Liver (tissue), 9 donors: ENCODE data around the gene FARP1. TPM values are rescaled to one million over a fixed set of nuclear protein-coding genes. Genes with fewer than 3 reads are reported as not detected.

Source experiments
- DNase-seq: peaks from one replicate; pipeline ENCODE4 v3.0.0-alpha.2; 2017; ENCODE audit warnings: low spot score
- H3K27ac ChIP-seq, 2 donors: one replicate each; pipeline ENCODE4 v1.7.0; 2013; ENCODE audit warnings: inconsistent platforms in 2 of 2, low read length in 2 of 2, control low read depth in 1 of 2, low read depth in 1 of 2, mild to moderate bottlenecking in 1 of 2
- H3K27me3 ChIP-seq, 4 donors: one replicate each; pipeline versions ENCODE4 v1.6.1 to v1.7.0; 2013; ENCODE audit warnings: low read length in 3 of 4, inconsistent platforms in 1 of 4, mild to moderate bottlenecking in 1 of 4, moderate library complexity in 1 of 4; ENCODE audit not compliant: control insufficient read depth in 4 of 4, insufficient read depth in 4 of 4
- H3K36me3 ChIP-seq, 4 donors: one replicate each; pipeline versions ENCODE4 v1.6.1 to v1.7.0; 2013; ENCODE audit warnings: low read length in 3 of 4, mild to moderate bottlenecking in 3 of 4, low read depth in 1 of 4, moderate library complexity in 1 of 4; ENCODE audit not compliant: control insufficient read depth in 4 of 4, insufficient read depth in 3 of 4
- H3K4me1 ChIP-seq, 4 donors: one replicate each; pipeline versions ENCODE4 v1.6.1 to v1.7.0; 2013; ENCODE audit warnings: low read length in 3 of 4, mild to moderate bottlenecking in 3 of 4, moderate library complexity in 1 of 4; ENCODE audit not compliant: control insufficient read depth in 4 of 4, insufficient read depth in 4 of 4
- H3K4me3 ChIP-seq, 3 donors: one replicate each; pipeline versions ENCODE4 v1.6.1 to v1.7.0; 2013; ENCODE audit warnings: low read length in 3 of 3, control low read depth in 1 of 3, low read depth in 1 of 3, mild to moderate bottlenecking in 1 of 3
- H3K9ac ChIP-seq, 2 donors: one replicate each; pipeline ENCODE4 v1.7.0; 2013; ENCODE audit warnings: low read length in 2 of 2, mild to moderate bottlenecking in 2 of 2, moderate library complexity in 2 of 2, control low read depth in 1 of 2, low read depth in 1 of 2
- H3K9me3 ChIP-seq, 4 donors: one replicate each; pipeline versions ENCODE4 v1.6.1 to v1.7.0; 2013; ENCODE audit warnings: low read length in 3 of 4; ENCODE audit not compliant: control insufficient read depth in 4 of 4
- EGR1 ChIP-seq, 2 donors: IDR thresholded peaks; 2 replicates each; pipeline ENCODE4 v1.6.1; 2016 to 2018; ENCODE audit warnings: antibody characterized with exemption in 2 of 2, low read depth in 2 of 2
- FOXA1 ChIP-seq: IDR thresholded peaks from 2 replicates; pipeline ENCODE4 v1.6.1; 2016; ENCODE audit warnings: antibody characterized with exemption
- FOXA2 ChIP-seq: IDR thresholded peaks from 2 replicates; pipeline ENCODE4 v1.6.1; 2016; ENCODE audit warnings: antibody characterized with exemption
- GABPA ChIP-seq, 2 donors: IDR thresholded peaks in 1 of 2; conservative IDR thresholded peaks in 1 of 2; 2 replicates each; pipeline ENCODE4 v1.6.1; 2016; ENCODE audit warnings: antibody characterized with exemption in 2 of 2, mild to moderate bottlenecking in 1 of 2, moderate library complexity in 1 of 2
- HNF4A ChIP-seq, 2 donors: conservative IDR thresholded peaks; 2 replicates each; pipeline ENCODE4 v1.6.1; 2016; ENCODE audit warnings: antibody characterized with exemption in 2 of 2, mild to moderate bottlenecking in 2 of 2
- HNF4G ChIP-seq: IDR thresholded peaks from 2 replicates; pipeline ENCODE4 v1.6.1; 2016; ENCODE audit warnings: antibody characterized with exemption
- JUND ChIP-seq, 2 donors: IDR thresholded peaks; 2 replicates each; pipeline ENCODE4 v1.6.1; 2016; ENCODE audit warnings: antibody characterized with exemption in 2 of 2
- NR2F2 ChIP-seq: IDR thresholded peaks from 2 replicates; pipeline ENCODE4 v1.6.1; 2016; ENCODE audit warnings: antibody characterized with exemption
- RAD21 ChIP-seq, 2 donors: IDR thresholded peaks; 2 replicates each; pipeline ENCODE4 v1.6.1; 2016; ENCODE audit warnings: antibody characterized with exemption in 2 of 2, mild to moderate bottlenecking in 2 of 2
- RXRA ChIP-seq, 2 donors: IDR thresholded peaks; 2 replicates each; pipeline ENCODE4 v1.6.1; 2017 to 2018; ENCODE audit warnings: antibody characterized with exemption in 2 of 2, mild to moderate bottlenecking in 1 of 2
- SP1 ChIP-seq: IDR thresholded peaks from 2 replicates; pipeline ENCODE4 v1.6.1; 2018; ENCODE audit warnings: antibody characterized with exemption, mild to moderate bottlenecking
- TAF1 ChIP-seq: conservative IDR thresholded peaks from 2 replicates; pipeline ENCODE4 v1.6.1; 2016; ENCODE audit warnings: antibody characterized with exemption, mild to moderate bottlenecking
- YY1 ChIP-seq: IDR thresholded peaks from 2 replicates; pipeline ENCODE4 v1.6.1; 2016; ENCODE audit warnings: antibody characterized with exemption, mild to moderate bottlenecking
- WGBS: extraction: QIAGEN DNeasy Blood & Tissue Kit; methylation state at CpG from one replicate; pipeline ENCODE4 v1.1.7; 2013; 5-methylcytosine and 5-hydroxymethylcytosine counted together
- polyA plus RNA-seq, 2 donors: library from polyadenylated mRNA; stranded (reverse) in 1 of 2; unstranded in 1 of 2; fragments of 200-250 nt in 1 of 2; fragments of >200 nt in 1 of 2; fragmentation: Nextera tagmentation in 1 of 2; extraction: Ambion mirVana in 1 of 2; gene quantifications; one replicate each; pipeline versions ENCODE4 v1.2.1 to v1.2.3, GENCODE V29; 2013 to 2015
- total RNA-seq, 2 donors: library from RNA; depleted of rRNA; stranded (reverse); fragments of >200 nt; gene quantifications; one replicate each; pipeline ENCODE4 v1.2.3, GENCODE V29; 2014
- TF ChIP-seq, protein P1 (sequence below): IDR thresholded peaks from 2 replicates; pipeline ENCODE4 v1.6.1; 2016; ENCODE audit warnings: antibody characterized with exemption
- TF ChIP-seq, protein P2 (sequence below): IDR thresholded peaks from 2 replicates; pipeline ENCODE4 v1.6.1; 2016; ENCODE audit warnings: antibody characterized with exemption
- donor health status: healthy.
- donor health status: healthy.
- donor health status: healthy.
- donor health status: healthy.
- donor health status: healthy.

FARP1 gene
- total and polyA plus RNA-seq, 4 donors, result 28.4 to 62.6 (median 39.8) TPM

DNA sequence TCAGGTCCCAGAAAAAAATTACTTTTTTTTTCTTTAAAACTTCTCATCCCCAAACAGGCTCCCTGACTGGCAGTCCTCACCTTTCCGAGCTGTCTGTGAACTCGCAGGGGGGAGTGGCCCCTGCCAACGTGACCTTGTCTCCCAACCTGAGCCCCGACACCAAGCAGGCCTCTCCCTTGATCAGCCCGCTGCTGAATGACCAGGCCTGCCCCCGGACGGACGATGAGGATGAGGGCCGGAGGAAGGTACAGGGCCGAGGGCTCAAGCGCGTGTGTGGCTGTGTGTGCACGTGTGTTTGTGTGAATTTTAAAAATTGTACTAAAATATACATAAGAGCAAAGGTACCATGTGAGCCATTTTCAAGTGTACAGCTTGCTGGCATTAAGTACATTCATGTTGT is 266.4 kb downstream of the FARP1 start:
- Histone ChIP-seq H3K9ac (no peak overlapping the region), H3K27me3 (no peaks in the 10 kb centered on the region), H3K4me1 (peaks cover 0 to 12% (median 6%) of the 10 kb centered on the region in 4 donors), H3K9me3 (no peaks in the 10 kb centered on the region), H3K27ac (no peak overlapping the region), H3K36me3 (peaks cover 0 to 31% (median 17%) of the 10 kb centered on the region in 4 donors), H3K4me3 (no peak overlapping the region)
- no peak for DNase-seq
- WGBS, result 96% methylated on average over 13 of the region's 13 CpGs
- TF ChIP-seq HNF4G (no peak), YY1 (no peak), JUND (IDR thresholded peaks at IDR 0.05) (no peak), FOXA2 (no peak), FOXA1 (no peak), HNF4A (conservative IDR thresholded peaks at IDR 0.05) (no peak), RXRA (IDR thresholded peaks at IDR 0.05) (no peak), NR2F2 (no peak), RAD21 (IDR thresholded peaks at IDR 0.05) (no peak), GABPA (IDR thresholded peaks at IDR 0.05 in 1 of 2, conservative IDR thresholded peaks at IDR 0.05 in 1 of 2) (no peak), TAF1 (no peak), EGR1 (IDR thresholded peaks at IDR 0.05; ENCODE audit: low read depth in 2 of 2) (no peak)
- TF ChIP-seq, protein P1, sequence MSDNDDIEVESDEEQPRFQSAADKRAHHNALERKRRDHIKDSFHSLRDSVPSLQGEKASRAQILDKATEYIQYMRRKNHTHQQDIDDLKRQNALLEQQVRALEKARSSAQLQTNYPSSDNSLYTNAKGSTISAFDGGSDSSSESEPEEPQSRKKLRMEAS, result no peak

DNA sequence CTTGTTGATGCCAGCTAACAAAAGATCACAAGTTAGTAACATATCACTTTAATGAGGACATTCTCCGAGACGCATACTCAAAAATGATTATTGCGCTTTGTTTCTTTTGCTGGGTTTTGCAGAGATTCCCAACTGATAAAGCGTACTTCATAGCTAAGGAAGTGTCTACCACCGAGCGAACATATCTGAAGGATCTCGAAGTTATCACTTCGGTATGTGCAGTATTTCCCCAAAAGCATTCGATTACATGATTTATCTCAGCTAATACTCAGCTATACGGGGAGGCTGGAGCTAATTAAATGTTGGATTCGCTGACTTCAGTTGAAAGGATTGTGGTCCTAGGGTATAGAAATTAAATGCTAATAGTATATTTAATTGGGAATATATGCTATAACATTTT is 267.7 kb downstream of the FARP1 start:
- DNase-seq, result no peak
- WGBS, result 96% methylated on average over 11 of the region's 11 CpGs
- H3K36me3 ChIP-seq, result peaks cover 2 to 43% (median 27%) of the 10 kb centered on the region in 4 donors
- H3K9me3 ChIP-seq, result no peaks in the 10 kb centered on the region
- H3K9ac ChIP-seq, result no peak overlapping the region
- H3K4me3 ChIP-seq, result no peak overlapping the region
- H3K27me3 ChIP-seq, result no peaks in the 10 kb centered on the region
- no peak for TF ChIP-seq RXRA (IDR thresholded peaks at IDR 0.05)
- TF ChIP-seq TAF1, result no peak
- no peak for TF ChIP-seq GABPA (IDR thresholded peaks at IDR 0.05 in 1 of 2, conservative IDR thresholded peaks at IDR 0.05 in 1 of 2)
- TF ChIP-seq, protein P1, result no peak
- TF ChIP-seq JUND (IDR thresholded peaks at IDR 0.05), result no peak
- TF ChIP-seq FOXA2, result no peak
- H3K27ac ChIP-seq, result no peak overlapping the region
- peaks cover 0 to 5% (median 2%) of the 10 kb centered on the region in 4 donors for H3K4me1 ChIP-seq

DNA sequence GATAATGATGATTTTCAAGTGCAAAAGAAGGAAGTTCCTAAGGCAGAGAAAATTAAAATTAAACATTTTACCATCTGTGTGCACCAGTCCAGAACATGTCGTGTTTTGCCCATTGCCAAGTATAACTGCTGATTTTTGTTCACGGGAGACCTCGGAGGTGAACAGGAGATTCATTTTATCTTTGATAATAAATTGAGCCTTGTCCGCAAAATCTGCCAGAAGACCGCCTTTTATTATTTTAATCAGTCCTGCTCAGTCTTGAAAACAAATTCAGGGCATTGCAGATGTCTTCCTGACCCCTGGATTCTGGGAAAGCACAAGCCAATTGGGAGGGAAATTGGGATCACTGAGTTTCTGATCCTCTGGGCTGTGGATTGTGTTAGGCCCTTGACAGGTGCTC is 268.1 kb downstream of the FARP1 start:
- Histone ChIP-seq H3K4me1 (peaks cover 0 to under 1% (median 0%) of the 10 kb centered on the region in 4 donors), H3K36me3 (peaks cover 4 to 46% (median 28%) of the 10 kb centered on the region in 4 donors), H3K9me3 (no peaks in the 10 kb centered on the region), H3K9ac (peak overlapping the region in 1 of 2 donors; percentile 7), H3K4me3 (no peak overlapping the region), H3K27me3 (no peaks in the 10 kb centered on the region), H3K27ac (no peak overlapping the region)
- WGBS, result 96% methylated on average over 5 of the region's 5 CpGs
- no peak for DNase-seq
- TF ChIP-seq JUND (IDR thresholded peaks at IDR 0.05) (no peak), HNF4G (no peak), EGR1 (IDR thresholded peaks at IDR 0.05; ENCODE audit: low read depth in 2 of 2) (no peak), RAD21 (IDR thresholded peaks at IDR 0.05) (no peak), GABPA (IDR thresholded peaks at IDR 0.05 in 1 of 2, conservative IDR thresholded peaks at IDR 0.05 in 1 of 2) (no peak), SP1 (no peak), FOXA2 (no peak), YY1 (no peak)
- TF ChIP-seq, protein P2, sequence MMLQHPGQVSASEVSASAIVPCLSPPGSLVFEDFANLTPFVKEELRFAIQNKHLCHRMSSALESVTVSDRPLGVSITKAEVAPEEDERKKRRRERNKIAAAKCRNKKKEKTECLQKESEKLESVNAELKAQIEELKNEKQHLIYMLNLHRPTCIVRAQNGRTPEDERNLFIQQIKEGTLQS, result no peak
